ENCODE data around the gene FRS2. TPM values are rescaled to one million over a fixed set of nuclear protein-coding genes. Genes with fewer than 3 reads are reported as not detected.

Gene FRS2
- total and polyA plus RNA-seq, 9 of the 15 experiments (the other 6 are each of a cell fraction or from before 2014, with no cell fraction given), result 1.0 to 9.1 (median 6.0) TPM

DNA sequence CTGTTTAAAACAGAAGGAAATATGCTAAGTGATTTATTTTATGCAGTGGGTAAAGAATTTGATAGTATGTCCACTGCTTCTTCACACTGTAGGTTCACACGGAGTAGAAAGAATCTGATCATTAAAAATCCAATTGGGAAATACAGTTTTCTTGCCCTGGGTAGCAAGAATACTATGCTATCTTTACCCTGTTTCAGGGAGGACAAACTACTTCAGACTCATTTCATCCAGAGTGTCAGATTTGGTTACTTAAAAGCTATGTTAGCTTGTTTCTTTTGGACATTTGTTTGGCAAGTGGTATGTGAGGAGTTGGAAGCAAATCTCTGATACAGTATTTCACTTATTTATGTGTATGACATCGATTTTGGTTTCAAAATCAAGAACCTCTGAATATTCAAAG, 4.3 kb downstream of the FRS2 start:
- ChIA-PET POLR2A (no interaction called here), CTCF (ENCODE audit: low intra/inter-chr PET ratio) (no interaction called here)
- Histone ChIP-seq H3K79me2 (ENCODE audit: control insufficient read depth, insufficient read depth, low read length) (peaks cover 87% of the 10 kb centered on the region), H3K4me1 (replicated peaks in 1 of 2; ENCODE audit: control insufficient read depth in 2 of 2, insufficient read depth in 2 of 2, low read length in 2 of 2) (peaks cover 6 to 23% of the 10 kb centered on the region in 2 experiments), H3K27me3 (ENCODE audit: control insufficient read depth in 2 of 2, insufficient read depth in 2 of 2, low read length in 2 of 2) (no peaks in the 10 kb centered on the region), H3K9me1 (ENCODE audit: control insufficient read depth, insufficient read depth, low read length) (no peaks in the 10 kb centered on the region), H3K4me3 (no peak overlapping the region), H3K9me3 (replicated peaks; ENCODE audit: control insufficient read depth, insufficient read depth, low read depth, low read length) (no peaks in the 10 kb centered on the region), H3K27ac (ENCODE audit: extremely low read depth, low read depth, low read length) (no peak overlapping the region), H3K36me3 (ENCODE audit: control insufficient read depth, insufficient read depth, low read length) (peaks cover 3% of the 10 kb centered on the region; the same call in 1 of the 3 replicates), H4K20me1 (replicated peaks; ENCODE audit: control insufficient read depth, insufficient read depth, low read length) (peaks cover 11% of the 10 kb centered on the region; the same call in 1 of the 2 replicates), H3K9ac (ENCODE audit: insufficient read depth in 1 of 2, low read depth in 2 of 2, low read length in 2 of 2) (no peak overlapping the region), H3K4me2 (ENCODE audit: insufficient read depth, low read length) (no peak overlapping the region), H2AFZ (ENCODE audit: low read depth, low read length) (no peak overlapping the region)
- DNase-seq (ENCODE audit: extremely low read depth in 1 of 4, low spot score in 3 of 4) (no peak), FAIRE-seq (no peak), ATAC-seq (no peak)
- intact Hi-C loops (cut with micrococcal nuclease) (loop anchor here (5.0 to 10.0 kb wide), 3 partner anchors 43 to 148 kb away; partner anchors contain the start of gene YEATS4), in situ Hi-C loops (cut with MboI) (no loop called here)
- 19% methylated on average over 2 of the region's 2 CpGs for WGBS (ENCODE audit: insufficient coverage, low coverage, missing lambda C conversion rate)
- no TSS peak for BruUV-seq (replicated peaks)
- TF ChIP-seq ZNF197 (CRISPR knock-in tag; IDR thresholded peaks at IDR 0.05; ENCODE audit: low read depth), result no peak
- TF ChIP-seq, protein P1, sequence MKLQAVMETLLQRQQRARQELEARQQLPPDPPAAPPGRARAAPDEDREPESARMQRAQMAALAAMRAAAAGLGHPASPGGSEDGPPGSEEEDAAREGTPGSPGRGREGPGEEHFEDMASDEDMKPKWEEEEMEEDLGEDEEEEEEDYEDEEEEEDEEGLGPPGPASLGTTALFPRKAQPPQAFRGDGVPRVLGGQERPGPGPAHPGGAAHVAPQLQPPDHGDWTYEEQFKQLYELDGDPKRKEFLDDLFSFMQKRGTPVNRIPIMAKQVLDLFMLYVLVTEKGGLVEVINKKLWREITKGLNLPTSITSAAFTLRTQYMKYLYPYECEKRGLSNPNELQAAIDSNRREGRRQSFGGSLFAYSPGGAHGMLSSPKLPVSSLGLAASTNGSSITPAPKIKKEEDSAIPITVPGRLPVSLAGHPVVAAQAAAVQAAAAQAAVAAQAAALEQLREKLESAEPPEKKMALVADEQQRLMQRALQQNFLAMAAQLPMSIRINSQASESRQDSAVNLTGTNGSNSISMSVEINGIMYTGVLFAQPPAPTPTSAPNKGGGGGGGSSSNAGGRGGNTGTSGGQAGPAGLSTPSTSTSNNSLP (IDR thresholded peaks at IDR 0.05; ENCODE audit: borderline replicate concordance, low read depth, low read length), result no peak
- TF ChIP-seq HMGXB4 (CRISPR knock-in tag; IDR thresholded peaks at IDR 0.05), result no peak
- TF ChIP-seq CTCF (IDR thresholded peaks at IDR 0.05 in 2 of 3, conservative IDR thresholded peaks at IDR 0.05 in 1 of 3; ENCODE audit: insufficient read depth in 2 of 3, low read depth in 1 of 3, low read length in 3 of 3), result no peak
- TF ChIP-seq ELK3 (CRISPR knock-in tag; IDR thresholded peaks at IDR 0.05), result no peak
- no peak for TF ChIP-seq STAT6 (CRISPR knock-in tag; IDR thresholded peaks at IDR 0.05)
- TF ChIP-seq GABPB2 (CRISPR knock-in tag; conservative IDR thresholded peaks at IDR 0.05), result no peak
- TF ChIP-seq ETV1 (tag; conservative IDR thresholded peaks at IDR 0.05; ENCODE audit: low read depth), result no peak
- TF ChIP-seq KDM1A (IDR thresholded peaks at IDR 0.05), result no peak
- no peak for TF ChIP-seq MTA2 (IDR thresholded peaks at IDR 0.05; ENCODE audit: low read depth)
- no peak for TF ChIP-seq MYBL2 (IDR thresholded peaks at IDR 0.05; ENCODE audit: low read depth)
- TF ChIP-seq MYBL2 (CRISPR knock-in tag; IDR thresholded peaks at IDR 0.05; ENCODE audit: borderline replicate concordance), result no peak
- no peak for TF ChIP-seq ATF1 (CRISPR knock-in tag; IDR thresholded peaks at IDR 0.05)
- TF ChIP-seq ATF1 (tag; IDR thresholded peaks at IDR 0.05), result no peak

Measured in K562 (cell line).